ENCODE results near the gene PUS3. TPM values are rescaled to one million over a fixed set of nuclear protein-coding genes. Genes with fewer than 3 reads are reported as not detected.
A peak's percentile ranks its signal among the peaks of the same experiment; 100 is the strongest.

PUS3 gene
- total RNA-seq, 4 donors from 2014 or later = 9.2 to 11.9 (median 10.7) TPM

- peaks cover 0 to 31% (median 5%) of the 10 kb centered on the region in 3 donors for H3K4me1 ChIP-seq
- H3K9me3 ChIP-seq = no peaks in the 10 kb centered on the region
- H3K36me3 ChIP-seq = peaks cover 0 to 35% (median 0%) of the 10 kb centered on the region in 3 donors
- TF ChIP-seq CTCF (IDR thresholded peaks at IDR 0.05) = no peak
- TF ChIP-seq POLR2A (IDR thresholded peaks at IDR 0.05) = no peak
- H3K4me3 ChIP-seq = no peak overlapping the region
- intact Hi-C loops (cut with DNase I) = no loop called here
- no peak overlapping the region for H3K27ac ChIP-seq
- no peaks in the 10 kb centered on the region for H3K27me3 ChIP-seq
- no peak for DNase-seq
Observed at GRCh38 chr11:125892071-125892470, 10.9 kb downstream of the PUS3 start.

- no peak for DNase-seq
- no peaks in the 10 kb centered on the region for H3K27me3 ChIP-seq
- TF ChIP-seq CTCF (IDR thresholded peaks at IDR 0.05) = no peak
- no peak for TF ChIP-seq POLR2A (IDR thresholded peaks at IDR 0.05)
- peaks cover 0 to 42% (median 5%) of the 10 kb centered on the region in 3 donors for H3K4me1 ChIP-seq
- intact Hi-C loops (cut with DNase I) = no loop called here
- H3K4me3 ChIP-seq = no peak overlapping the region
- 54 to 80% methylated on average over 3 of the region's 3 CpGs for WGBS, 2 donors
- no peaks in the 10 kb centered on the region for H3K9me3 ChIP-seq
- H3K36me3 ChIP-seq = peaks cover 0 to 32% (median 0%) of the 10 kb centered on the region in 3 donors
- no peak overlapping the region for H3K27ac ChIP-seq
Observed at GRCh38 chr11:125890447-125891100, 12.4 kb downstream of the PUS3 start.

GRCh38 chr11:125887373-125888324, 15.4 kb downstream of the PUS3 start, which contains the start of gene HYLS1:
TSS of gene HYLS1 (plus strand) at chr11:125887668. CDS start at chr11:125899369, 11,701 bp downstream.
- no peaks in the 10 kb centered on the region for H3K9me3 ChIP-seq
- H3K27me3 ChIP-seq = no peaks in the 10 kb centered on the region
- peaks cover 0 to 5% (median 0%) of the 10 kb centered on the region in 3 donors for H3K36me3 ChIP-seq
- peak in 4 of 6 experiments; percentile 23 to 40 (median 30) for TF ChIP-seq CTCF (IDR thresholded peaks at IDR 0.05)
- peak in 3 of 4 donors; percentile 58 to 73 (median 71) for TF ChIP-seq POLR2A (IDR thresholded peaks at IDR 0.05)
- intact Hi-C loops (cut with DNase I) = no loop called here
- peak; percentile 58 for DNase-seq
- peak within 1 kb of the TSS; percentile 90 to 98 (median 93) for H3K27ac ChIP-seq
- 0 to 1% methylated on average over 2 to 11 of the region's 91 CpGs for WGBS, 2 donors
- H3K4me1 ChIP-seq = peaks cover 0 to 42% (median 5%) of the 10 kb centered on the region in 3 donors
- peak within 1 kb of the TSS; percentile 65 to 95 (median 82) for H3K4me3 ChIP-seq

- H3K4me1 ChIP-seq = peaks cover 0 to 42% (median 5%) of the 10 kb centered on the region in 3 donors
- no peaks in the 10 kb centered on the region for H3K9me3 ChIP-seq
- peak overlapping the region; percentile 65 to 95 (median 82) for H3K4me3 ChIP-seq
- TF ChIP-seq CTCF (IDR thresholded peaks at IDR 0.05) (no peak), POLR2A (IDR thresholded peaks at IDR 0.05) (no peak)
- H3K27me3 ChIP-seq = no peaks in the 10 kb centered on the region
- intact Hi-C loops (cut with DNase I) = no loop called here
- DNase-seq = no peak
- H3K27ac ChIP-seq = peak overlapping the region; percentile 90 to 98 (median 93)
- WGBS, 2 donors = 13 to 22% methylated on average over 11 to 20 of the region's 24 CpGs
- no peaks in the 10 kb centered on the region for H3K36me3 ChIP-seq
Observed at GRCh38 chr11:125886997-125887372, 16.0 kb downstream of the PUS3 start.

GRCh38 chr11:125883375-125883774, 19.6 kb downstream of the PUS3 start:
- 58 to 59% methylated on average over 6 to 8 of the region's 8 CpGs for WGBS, 2 donors
- Histone ChIP-seq H3K36me3 (no peaks in the 10 kb centered on the region), H3K27ac (no peak overlapping the region), H3K9me3 (no peaks in the 10 kb centered on the region), H3K4me1 (peaks cover 0 to 16% (median 3%) of the 10 kb centered on the region in 3 donors), H3K27me3 (no peaks in the 10 kb centered on the region), H3K4me3 (no peak overlapping the region)
- TF ChIP-seq CTCF (IDR thresholded peaks at IDR 0.05) (no peak), POLR2A (IDR thresholded peaks at IDR 0.05) (no peak)
- no peak for DNase-seq
- intact Hi-C loops (cut with DNase I) = no loop called here
